ENCODE results near the gene DGCR6.
"Not testable (repeated sequence)": the region's sequence is repeated elsewhere in the genome, so short reads cannot be mapped to it uniquely, and the experiment has no call there.

The DGCR6 gene

DNA sequence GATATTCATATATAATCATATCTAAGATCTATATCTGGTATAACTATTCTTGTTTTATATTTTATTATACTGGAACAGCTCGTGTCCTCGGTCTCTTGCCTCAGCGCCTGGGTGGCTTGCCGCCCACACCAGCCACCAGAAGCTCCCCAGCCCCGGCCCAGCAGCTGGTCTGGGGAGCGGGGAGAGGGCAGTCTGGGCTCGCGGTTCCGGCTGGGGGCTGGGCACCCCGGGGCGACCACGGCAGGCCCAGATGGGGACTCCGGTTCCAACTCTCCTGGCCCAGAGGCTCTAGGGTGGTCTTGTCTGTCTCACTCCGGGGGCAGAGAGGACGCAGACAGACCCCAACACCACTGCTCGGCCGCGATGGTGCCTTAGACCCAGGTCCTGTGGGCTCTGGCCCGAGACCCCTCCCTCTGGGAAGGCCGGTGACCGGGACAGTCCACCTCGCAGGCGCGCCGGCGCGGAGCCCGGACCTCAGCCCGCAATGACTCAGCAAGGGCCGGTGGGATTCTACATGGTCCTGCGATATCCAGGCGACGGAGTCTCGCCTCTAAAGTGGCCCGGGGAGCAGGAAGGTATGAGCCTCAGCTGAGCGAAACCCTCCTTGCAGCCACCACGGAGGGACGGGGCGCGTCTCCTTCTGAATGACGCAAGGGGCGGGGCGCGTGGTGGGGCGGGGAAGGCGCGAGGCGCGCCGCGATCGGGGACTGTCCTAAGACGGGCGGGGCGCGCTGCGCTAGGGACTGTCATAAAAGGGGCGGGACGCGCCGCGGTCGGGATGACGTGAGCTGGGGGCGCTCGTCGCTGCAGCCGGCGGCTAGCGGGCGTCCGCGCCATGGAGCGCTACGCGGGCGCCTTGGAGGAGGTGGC is at the start of gene DGCR6:
Gene DGCR6, plus strand, starts transcription at position 781 of the 870 bp plus-strand sequence. Its CDS starts 55 bp downstream, at position 836.
- no peaks in the 10 kb centered on the region for H3K27me3 Mint-ChIP-seq
- H3K9me3 Mint-ChIP-seq: no peaks in the 10 kb centered on the region
- H3K36me3 Mint-ChIP-seq: no peaks in the 10 kb centered on the region
- no peak within 1 kb of the TSS for H3K4me3 Mint-ChIP-seq
- peak; percentile 93 for ATAC-seq (ENCODE audit: low read depth)
- H3K27ac Mint-ChIP-seq: no peak within 1 kb of the TSS
- H3K4me1 Mint-ChIP-seq: no peaks in the 10 kb centered on the region
- DNase-seq (ENCODE audit: low spot score in 2 of 2): no peak

DNA sequence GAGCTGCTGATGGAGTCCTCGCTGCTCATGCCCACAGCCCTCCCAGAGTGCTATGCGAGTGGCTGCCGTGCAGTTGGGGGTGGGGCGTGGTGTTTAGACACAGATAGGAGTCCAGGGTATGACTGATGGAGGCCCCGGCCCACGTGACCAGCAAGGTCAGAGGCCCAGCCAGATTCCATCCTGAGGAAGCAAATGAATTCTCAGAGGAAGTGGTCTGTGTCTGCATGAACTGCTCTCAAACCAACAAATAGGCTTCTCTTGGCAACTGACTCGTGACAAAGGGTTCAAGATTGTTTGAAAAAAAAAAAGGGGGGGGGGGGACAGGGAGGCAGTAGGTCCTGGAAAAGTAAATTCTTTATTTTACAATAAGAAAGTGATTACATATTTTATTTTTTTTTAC is 46.8 kb upstream of the DGCR6 start:
- H3K9me3 Mint-ChIP-seq; H3K27me3 Mint-ChIP-seq; H3K27ac Mint-ChIP-seq; DNase-seq (ENCODE audit: low spot score in 2 of 2); ATAC-seq (ENCODE audit: low read depth); H3K4me1 Mint-ChIP-seq; H3K4me3 Mint-ChIP-seq; H3K36me3 Mint-ChIP-seq: not testable (repeated sequence)

DNA sequence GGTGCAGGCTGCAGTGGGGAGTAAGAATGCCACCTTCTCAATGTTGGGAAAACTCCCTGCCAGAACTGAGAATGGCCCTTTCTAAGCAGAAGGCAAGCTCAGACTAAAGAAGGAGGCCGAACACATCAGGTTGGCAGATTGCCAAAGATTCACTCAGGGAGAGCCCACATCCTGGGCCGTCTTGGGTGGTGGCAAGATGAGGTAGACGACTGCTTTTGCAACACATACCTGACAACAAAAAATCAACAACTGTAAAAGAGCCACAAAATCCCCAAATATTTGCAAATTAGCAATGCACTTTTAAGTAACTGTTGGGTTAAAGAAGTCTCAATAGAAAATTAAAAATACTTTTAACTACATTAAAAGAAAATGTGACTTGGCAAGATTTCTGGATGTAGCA is 24.9 kb upstream of the DGCR6 start:
- H3K27me3 Mint-ChIP-seq; H3K4me3 Mint-ChIP-seq; DNase-seq (ENCODE audit: low spot score in 2 of 2); H3K9me3 Mint-ChIP-seq; H3K27ac Mint-ChIP-seq; H3K4me1 Mint-ChIP-seq; H3K36me3 Mint-ChIP-seq; ATAC-seq (ENCODE audit: low read depth): not testable (repeated sequence)

DNA sequence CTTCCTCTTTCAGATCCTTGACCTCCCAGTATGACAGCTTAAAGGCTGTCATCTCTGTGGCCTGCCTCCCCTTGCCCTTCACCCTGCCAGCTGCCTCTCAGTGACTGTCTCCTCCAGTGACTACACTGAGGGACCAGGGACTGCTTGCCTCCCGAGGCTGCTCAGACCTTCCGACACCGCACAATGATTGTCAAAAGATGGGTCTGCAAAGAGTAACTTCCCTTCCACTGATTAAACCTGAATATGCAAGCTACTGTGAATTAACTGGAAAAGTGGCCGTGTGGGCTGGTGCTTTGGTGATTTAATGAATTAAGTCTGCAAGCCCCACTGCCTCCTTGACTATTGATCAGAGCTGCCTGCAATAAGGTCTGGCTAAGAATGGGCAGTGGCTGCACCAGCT is 21.7 kb upstream of the DGCR6 start:
- H3K4me3 Mint-ChIP-seq; DNase-seq (ENCODE audit: low spot score in 2 of 2); H3K36me3 Mint-ChIP-seq; H3K27ac Mint-ChIP-seq; H3K9me3 Mint-ChIP-seq; H3K4me1 Mint-ChIP-seq; H3K27me3 Mint-ChIP-seq; ATAC-seq (ENCODE audit: low read depth): not testable (repeated sequence)

DNA sequence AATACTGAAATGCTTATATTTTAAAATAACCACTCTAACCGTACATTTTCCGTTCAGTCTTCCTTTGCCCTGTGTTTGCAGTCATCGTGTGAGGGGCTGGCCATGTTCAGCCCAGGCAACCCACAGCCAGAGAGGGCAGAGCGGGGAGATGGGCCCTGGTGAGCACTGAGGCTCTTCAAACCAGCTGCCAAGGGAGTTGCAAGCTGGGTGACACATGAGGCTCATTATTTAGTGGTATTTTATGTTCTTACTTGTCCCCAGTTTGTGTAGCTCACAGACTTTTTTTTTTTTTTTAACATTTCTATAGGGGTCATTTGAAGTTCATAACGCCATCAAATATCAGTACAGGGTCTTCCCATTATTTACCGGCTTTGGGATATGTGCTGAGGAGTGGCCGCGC is 18.0 kb upstream of the DGCR6 start:
- Mint-ChIP-seq H3K9me3 (no peaks in the 10 kb centered on the region), H3K27ac (no peak overlapping the region), H3K4me1 (no peaks in the 10 kb centered on the region), H3K4me3 (no peak overlapping the region), H3K27me3 (no peaks in the 10 kb centered on the region), H3K36me3 (no peaks in the 10 kb centered on the region)
- no peak for DNase-seq (ENCODE audit: low spot score in 2 of 2)
- ATAC-seq (ENCODE audit: low read depth): no peak

DNA sequence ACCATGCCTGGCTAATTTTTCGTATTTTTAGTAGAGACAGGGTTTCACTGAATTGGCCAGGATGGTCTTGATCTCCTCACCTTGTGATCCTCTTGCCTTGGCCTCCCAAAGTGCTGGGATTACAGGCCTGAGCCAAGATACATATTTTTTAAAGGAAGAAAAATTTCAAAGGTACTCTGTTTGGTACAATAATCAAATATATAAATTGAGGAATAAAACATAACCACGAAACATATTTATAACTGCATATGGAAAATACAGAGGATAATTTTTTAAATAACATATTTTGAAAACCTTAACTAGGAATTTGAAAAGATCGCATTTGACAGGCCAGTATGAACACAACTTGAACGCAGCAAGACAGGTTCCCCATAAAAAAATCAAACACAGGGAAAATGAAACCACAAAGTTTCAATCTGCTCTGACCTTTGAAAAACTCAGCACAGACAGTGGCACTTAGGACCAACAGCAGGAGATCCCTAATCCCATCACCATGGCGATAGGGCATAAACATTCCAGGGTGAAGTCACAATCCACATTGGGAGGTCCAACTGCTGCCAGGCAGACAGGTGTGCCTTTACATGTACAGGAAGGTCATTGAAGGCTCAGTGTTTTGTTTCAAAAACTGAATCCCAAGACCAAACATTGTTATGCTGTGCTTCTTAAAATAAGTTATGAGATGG is 15.5 kb upstream of the DGCR6 start:
- not testable (repeated sequence) for H3K9me3 Mint-ChIP-seq; H3K27me3 Mint-ChIP-seq; H3K4me3 Mint-ChIP-seq; H3K27ac Mint-ChIP-seq; H3K36me3 Mint-ChIP-seq; H3K4me1 Mint-ChIP-seq; DNase-seq (ENCODE audit: low spot score in 2 of 2); ATAC-seq (ENCODE audit: low read depth)

DNA sequence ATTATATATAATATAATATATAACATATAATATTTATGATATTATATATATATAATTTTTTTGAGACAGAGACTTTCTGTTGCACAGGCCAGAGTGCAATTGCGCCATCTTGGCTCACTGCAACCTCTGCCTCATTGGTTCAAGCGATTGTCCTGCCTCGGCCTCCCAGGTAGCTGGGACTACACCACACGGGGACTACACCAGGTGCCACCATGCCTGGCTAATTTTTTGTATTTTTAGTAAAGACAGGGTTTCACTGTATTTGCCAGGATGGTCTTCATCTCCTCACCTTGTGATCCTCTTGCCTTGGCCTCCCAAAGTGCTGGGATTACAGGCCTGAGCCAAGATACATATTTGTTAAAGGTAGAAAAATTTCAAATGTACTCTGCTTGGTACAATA is 12.3 kb upstream of the DGCR6 start:
- not testable (repeated sequence) for ATAC-seq (ENCODE audit: low read depth); H3K27ac Mint-ChIP-seq; H3K4me1 Mint-ChIP-seq; H3K27me3 Mint-ChIP-seq; H3K36me3 Mint-ChIP-seq; DNase-seq (ENCODE audit: low spot score in 2 of 2); H3K4me3 Mint-ChIP-seq; H3K9me3 Mint-ChIP-seq

DNA sequence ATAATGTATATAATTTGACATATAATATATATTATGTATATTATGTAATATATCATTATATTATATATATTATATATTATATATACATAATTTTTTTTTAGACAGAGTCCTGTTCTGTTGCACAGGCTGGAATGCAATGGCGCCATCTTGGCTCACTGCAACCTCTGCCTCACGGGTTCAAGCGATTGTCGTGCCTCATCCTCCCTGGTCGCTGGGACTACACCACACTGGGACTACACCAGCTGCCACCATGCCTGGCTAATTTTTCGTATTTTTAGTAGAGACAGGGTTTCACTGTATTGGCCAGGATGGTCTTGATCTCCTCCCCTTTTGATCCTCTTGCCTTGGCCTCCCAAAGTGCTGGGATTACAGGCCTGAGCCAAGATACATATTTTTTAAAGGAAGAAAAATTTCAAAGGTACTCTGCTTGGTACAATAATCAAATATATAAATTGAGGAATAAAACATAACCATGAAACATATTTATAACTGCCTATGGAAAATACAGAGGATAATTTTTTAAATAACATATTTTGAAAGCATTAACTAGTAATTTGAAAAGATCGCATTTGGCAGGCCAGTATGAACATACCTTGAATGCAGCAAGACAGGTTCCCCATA is 10.0 kb upstream of the DGCR6 start:
- not testable (repeated sequence) for H3K4me3 Mint-ChIP-seq; DNase-seq (ENCODE audit: low spot score in 2 of 2); H3K9me3 Mint-ChIP-seq; H3K36me3 Mint-ChIP-seq; ATAC-seq (ENCODE audit: low read depth); H3K27ac Mint-ChIP-seq; H3K4me1 Mint-ChIP-seq; H3K27me3 Mint-ChIP-seq

DNA sequence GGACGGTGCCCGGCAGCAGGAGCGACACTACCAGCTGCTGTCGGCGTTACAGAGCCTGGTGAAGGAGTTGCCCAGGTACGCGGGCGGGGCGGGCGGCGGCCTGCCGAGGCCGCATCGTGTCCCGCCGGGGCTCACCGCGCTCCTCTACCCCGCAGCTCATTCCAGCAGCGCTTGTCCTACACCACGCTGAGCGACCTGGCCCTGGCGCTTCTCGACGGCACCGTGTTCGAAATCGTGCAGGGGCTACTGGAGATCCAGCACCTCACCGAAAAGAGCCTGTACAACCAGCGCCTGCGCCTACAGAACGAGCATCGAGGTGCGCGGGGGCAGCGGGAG is 258 bp downstream of the DGCR6 start:
- not testable (repeated sequence) for H3K4me1 Mint-ChIP-seq; DNase-seq (ENCODE audit: low spot score in 2 of 2); H3K27me3 Mint-ChIP-seq; H3K4me3 Mint-ChIP-seq; H3K9me3 Mint-ChIP-seq; H3K27ac Mint-ChIP-seq; H3K36me3 Mint-ChIP-seq
- peak; percentile 23 for ATAC-seq (ENCODE audit: low read depth)

DNA sequence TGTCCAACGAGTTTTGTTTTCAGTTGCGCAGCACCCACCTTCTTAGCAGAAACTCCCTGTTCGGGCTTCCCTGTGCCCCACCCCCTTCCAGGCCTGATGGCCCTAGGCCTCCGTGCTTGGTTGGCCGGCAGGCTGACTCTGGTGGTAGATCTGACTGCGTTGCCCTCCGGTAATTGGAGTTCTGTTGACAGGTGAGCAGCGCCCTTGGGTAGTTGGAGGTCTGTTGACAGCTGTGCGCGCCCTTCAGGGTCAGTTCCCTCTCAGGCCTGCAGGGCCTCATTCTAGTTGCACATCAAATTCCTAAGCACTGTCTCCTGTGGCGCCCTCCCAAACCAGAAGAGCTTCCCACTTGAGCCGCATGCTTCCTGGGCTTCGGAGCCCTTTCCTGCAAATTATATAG is 776 bp downstream of the DGCR6 start:
- no peaks in the 10 kb centered on the region for H3K4me1 Mint-ChIP-seq
- ATAC-seq (ENCODE audit: low read depth): peak; percentile 14
- H3K4me3 Mint-ChIP-seq: no peak overlapping the region
- H3K36me3 Mint-ChIP-seq: no peaks in the 10 kb centered on the region
- no peaks in the 10 kb centered on the region for H3K9me3 Mint-ChIP-seq
- no peaks in the 10 kb centered on the region for H3K27me3 Mint-ChIP-seq
- no peak overlapping the region for H3K27ac Mint-ChIP-seq
- no peak for DNase-seq (ENCODE audit: low spot score in 2 of 2)

DNA sequence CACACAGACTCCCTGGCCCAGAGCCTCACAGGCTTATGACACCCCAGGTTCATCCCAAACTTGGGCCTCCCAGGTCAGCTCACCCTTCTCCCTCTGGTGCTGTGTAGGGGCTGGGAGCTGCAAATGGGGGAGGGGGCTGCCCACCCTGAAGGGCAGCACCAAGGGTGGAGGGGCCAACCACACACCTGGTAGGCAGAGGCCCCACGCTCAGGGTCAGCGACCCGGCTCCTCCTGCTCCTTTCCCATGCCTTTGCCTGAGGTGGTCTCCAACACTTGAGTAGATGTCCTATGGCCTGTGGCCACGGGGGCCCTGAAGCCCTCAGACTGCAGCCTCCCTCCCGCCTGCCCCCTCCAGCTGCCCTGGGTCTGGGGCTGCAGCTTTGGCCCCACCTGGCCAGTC is 3.4 kb downstream of the DGCR6 start:
- no peak for ATAC-seq (ENCODE audit: low read depth)

DNA sequence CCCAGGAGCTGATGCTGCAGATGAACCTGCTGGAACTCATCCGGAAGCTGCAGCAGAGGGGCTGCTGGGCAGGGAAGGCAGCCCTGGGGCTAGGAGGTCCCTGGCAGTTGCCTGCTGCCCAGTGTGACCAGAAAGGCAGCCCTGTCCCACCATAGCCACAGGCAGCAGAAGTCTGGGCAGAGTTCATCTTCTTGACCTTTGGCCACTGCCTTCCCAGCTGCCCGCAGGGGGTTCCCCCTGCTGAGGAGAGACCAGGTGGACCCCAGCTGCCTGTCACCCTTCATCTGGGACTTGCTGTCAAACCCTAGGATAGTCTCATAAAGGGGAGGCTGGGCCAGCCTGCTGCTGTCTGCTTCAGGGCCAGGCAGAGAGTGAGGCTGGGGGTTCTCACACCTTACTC is 5.4 kb downstream of the DGCR6 start:
- not testable (repeated sequence) for H3K27ac Mint-ChIP-seq; DNase-seq (ENCODE audit: low spot score in 2 of 2); H3K36me3 Mint-ChIP-seq; H3K4me1 Mint-ChIP-seq; H3K4me3 Mint-ChIP-seq; H3K27me3 Mint-ChIP-seq; ATAC-seq (ENCODE audit: low read depth); H3K9me3 Mint-ChIP-seq

More for the DNA sequence above, 3.4 kb downstream of the DGCR6 start:
- no peak overlapping the region for H3K4me3 Mint-ChIP-seq
- no peaks in the 10 kb centered on the region for H3K36me3 Mint-ChIP-seq
- H3K4me1 Mint-ChIP-seq: no peaks in the 10 kb centered on the region
- no peak for DNase-seq (ENCODE audit: low spot score in 2 of 2)
- H3K9me3 Mint-ChIP-seq: no peaks in the 10 kb centered on the region
- no peaks in the 10 kb centered on the region for H3K27me3 Mint-ChIP-seq
- no peak overlapping the region for H3K27ac Mint-ChIP-seq

DNA sequence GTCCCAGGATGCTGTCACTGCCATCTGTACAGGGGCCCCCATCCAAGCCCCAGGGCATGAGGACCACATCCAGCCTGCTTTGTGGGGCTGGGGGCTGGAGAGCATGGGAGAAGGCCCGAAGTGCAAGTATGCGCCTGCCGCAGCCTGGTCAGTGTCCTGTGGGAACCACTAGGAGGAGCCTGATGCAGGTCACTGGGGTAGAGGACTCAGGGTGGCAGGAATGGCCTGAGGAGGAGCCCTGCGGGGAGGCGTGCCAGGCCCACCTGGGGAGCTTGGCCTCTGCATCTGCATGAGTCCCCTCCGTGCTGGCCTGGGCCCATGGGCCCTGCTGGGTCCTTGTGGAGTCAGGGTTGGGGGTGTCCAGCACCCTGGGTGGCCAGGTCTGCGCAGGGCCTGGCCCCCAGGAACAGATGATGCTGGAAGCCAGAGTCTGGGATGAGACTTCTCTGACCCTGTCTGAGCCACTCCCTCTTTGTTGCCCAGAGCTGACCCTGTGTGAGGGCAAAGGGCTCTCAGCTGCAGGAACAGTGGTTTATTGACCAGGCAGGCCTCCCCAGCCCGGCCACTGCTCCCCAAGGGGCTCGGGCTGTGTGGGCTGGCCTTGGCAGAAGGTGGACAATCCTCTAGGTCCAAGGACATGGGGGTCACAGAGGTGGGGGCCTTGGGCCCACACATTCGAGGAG is 6.3 kb downstream of the DGCR6 start:
- H3K4me1 Mint-ChIP-seq; H3K27me3 Mint-ChIP-seq; H3K27ac Mint-ChIP-seq; H3K9me3 Mint-ChIP-seq; H3K36me3 Mint-ChIP-seq; DNase-seq (ENCODE audit: low spot score in 2 of 2); H3K4me3 Mint-ChIP-seq; ATAC-seq (ENCODE audit: low read depth): not testable (repeated sequence)

DNA sequence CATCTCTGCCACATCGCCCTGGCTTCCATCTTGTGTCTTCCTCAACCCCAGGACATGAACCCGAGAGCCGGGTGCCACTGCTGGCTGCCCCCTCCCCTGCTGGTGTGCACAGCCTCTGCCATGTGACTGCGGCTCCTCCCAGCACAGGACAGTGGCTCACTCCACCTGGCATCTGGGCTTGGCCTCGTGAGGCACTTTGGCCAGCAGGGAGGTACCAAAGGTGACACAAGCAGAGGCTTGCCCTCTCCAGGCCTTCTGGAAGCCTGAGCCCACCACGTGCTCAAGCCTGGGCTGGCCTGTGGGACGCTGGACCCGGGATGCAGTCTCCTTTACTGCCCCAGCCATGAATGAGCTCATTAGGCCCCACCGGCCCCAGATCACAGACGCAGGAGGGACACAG is 8.4 kb downstream of the DGCR6 start:
- not testable (repeated sequence) for H3K27ac Mint-ChIP-seq; H3K4me1 Mint-ChIP-seq; DNase-seq (ENCODE audit: low spot score in 2 of 2); ATAC-seq (ENCODE audit: low read depth); H3K36me3 Mint-ChIP-seq; H3K27me3 Mint-ChIP-seq; H3K4me3 Mint-ChIP-seq; H3K9me3 Mint-ChIP-seq
